Measurements from ENCODE around the gene CST9.

Gene CST9

GRCh38 chr20:23607497-23608245 lies 2.0 kb upstream of the CST9 start:
- H3K4me3 ChIP-seq (ENCODE audit: low read depth in 1 of 5, low read length in 5 of 5) = no peak overlapping the region
- peaks cover 0 to 10% (median 8%) of the 10 kb centered on the region in 5 donors for H3K4me1 ChIP-seq (ENCODE audit: control insufficient read depth in 5 of 5, insufficient read depth in 5 of 5, low read length in 5 of 5)
- H3K27me3 ChIP-seq (ENCODE audit: control insufficient read depth in 5 of 5, insufficient read depth in 4 of 5, low read length in 5 of 5) = peaks cover 0 to 5% (median 0%) of the 10 kb centered on the region in 5 donors
- H3K9me3 ChIP-seq (ENCODE audit: control insufficient read depth in 5 of 5, low read length in 5 of 5) = no peaks in the 10 kb centered on the region
- H3K9ac ChIP-seq (ENCODE audit: low read length in 5 of 5) = no peak overlapping the region
- H3K36me3 ChIP-seq (ENCODE audit: control insufficient read depth in 5 of 5, insufficient read depth in 5 of 5, low read length in 5 of 5) = no peaks in the 10 kb centered on the region
- H3K27ac ChIP-seq (ENCODE audit: low read depth, low read length) = no peak overlapping the region

- peaks cover 0 to 5% (median 0%) of the 10 kb centered on the region in 5 donors for H3K27me3 ChIP-seq (ENCODE audit: control insufficient read depth in 5 of 5, insufficient read depth in 4 of 5, low read length in 5 of 5)
- H3K4me1 ChIP-seq (ENCODE audit: control insufficient read depth in 5 of 5, insufficient read depth in 5 of 5, low read length in 5 of 5) = peaks cover 0 to 8% (median 4%) of the 10 kb centered on the region in 5 donors
- H3K4me3 ChIP-seq (ENCODE audit: low read depth in 1 of 5, low read length in 5 of 5) = no peak overlapping the region
- no peaks in the 10 kb centered on the region for H3K9me3 ChIP-seq (ENCODE audit: control insufficient read depth in 5 of 5, low read length in 5 of 5)
- no peak overlapping the region for H3K9ac ChIP-seq (ENCODE audit: low read length in 5 of 5)
- H3K27ac ChIP-seq (ENCODE audit: low read depth, low read length) = no peak overlapping the region
- H3K36me3 ChIP-seq (ENCODE audit: control insufficient read depth in 5 of 5, insufficient read depth in 5 of 5, low read length in 5 of 5) = no peaks in the 10 kb centered on the region
Observed at GRCh38 chr20:23606652-23607049, 934 bp upstream of the CST9 start.

GRCh38 chr20:23604306-23604705 lies 1.4 kb downstream of the CST9 start:
- Histone ChIP-seq H3K27me3 (ENCODE audit: control insufficient read depth in 5 of 5, insufficient read depth in 4 of 5, low read length in 5 of 5) (peaks cover 0 to 5% (median 0%) of the 10 kb centered on the region in 5 donors), H3K4me1 (ENCODE audit: control insufficient read depth in 5 of 5, insufficient read depth in 5 of 5, low read length in 5 of 5) (peaks cover 0 to 8% (median 4%) of the 10 kb centered on the region in 5 donors)

GRCh38 chr20:23603321-23603720 lies 2.4 kb downstream of the CST9 start:
- Histone ChIP-seq H3K27me3 (ENCODE audit: control insufficient read depth in 5 of 5, insufficient read depth in 4 of 5, low read length in 5 of 5) (peaks cover 0 to 5% (median 0%) of the 10 kb centered on the region in 5 donors), H3K36me3 (ENCODE audit: control insufficient read depth in 5 of 5, insufficient read depth in 5 of 5, low read length in 5 of 5) (no peaks in the 10 kb centered on the region), H3K4me1 (ENCODE audit: control insufficient read depth in 5 of 5, insufficient read depth in 5 of 5, low read length in 5 of 5) (peaks cover 0 to 8% (median 4%) of the 10 kb centered on the region in 5 donors), H3K9ac (ENCODE audit: low read length in 5 of 5) (no peak overlapping the region), H3K27ac (ENCODE audit: low read depth, low read length) (no peak overlapping the region), H3K9me3 (ENCODE audit: control insufficient read depth in 5 of 5, low read length in 5 of 5) (no peaks in the 10 kb centered on the region), H3K4me3 (ENCODE audit: low read depth in 1 of 5, low read length in 5 of 5) (no peak overlapping the region)

More at GRCh38 chr20:23604306-23604705, 1.4 kb downstream of the CST9 start:
- no peak overlapping the region for H3K27ac ChIP-seq (ENCODE audit: low read depth, low read length)
- no peak overlapping the region for H3K4me3 ChIP-seq (ENCODE audit: low read depth in 1 of 5, low read length in 5 of 5)
- H3K9ac ChIP-seq (ENCODE audit: low read length in 5 of 5) = no peak overlapping the region
- H3K9me3 ChIP-seq (ENCODE audit: control insufficient read depth in 5 of 5, low read length in 5 of 5) = no peaks in the 10 kb centered on the region
- no peaks in the 10 kb centered on the region for H3K36me3 ChIP-seq (ENCODE audit: control insufficient read depth in 5 of 5, insufficient read depth in 5 of 5, low read length in 5 of 5)

GRCh38 chr20:23602699-23603098 lies 3.0 kb downstream of the CST9 start:
- H3K4me3 ChIP-seq (ENCODE audit: low read depth in 1 of 5, low read length in 5 of 5) = no peak overlapping the region
- no peaks in the 10 kb centered on the region for H3K36me3 ChIP-seq (ENCODE audit: control insufficient read depth in 5 of 5, insufficient read depth in 5 of 5, low read length in 5 of 5)
- no peak overlapping the region for H3K9ac ChIP-seq (ENCODE audit: low read length in 5 of 5)
- H3K4me1 ChIP-seq (ENCODE audit: control insufficient read depth in 5 of 5, insufficient read depth in 5 of 5, low read length in 5 of 5) = peaks cover 0 to 8% (median 4%) of the 10 kb centered on the region in 5 donors
- no peaks in the 10 kb centered on the region for H3K9me3 ChIP-seq (ENCODE audit: control insufficient read depth in 5 of 5, low read length in 5 of 5)
- peaks cover 0 to 5% (median 0%) of the 10 kb centered on the region in 5 donors for H3K27me3 ChIP-seq (ENCODE audit: control insufficient read depth in 5 of 5, insufficient read depth in 4 of 5, low read length in 5 of 5)
- no peak overlapping the region for H3K27ac ChIP-seq (ENCODE audit: low read depth, low read length)

GRCh38 chr20:23602241-23602640 lies 3.5 kb downstream of the CST9 start:
- Histone ChIP-seq H3K4me3 (ENCODE audit: low read depth in 1 of 5, low read length in 5 of 5) (no peak overlapping the region), H3K9me3 (ENCODE audit: control insufficient read depth in 5 of 5, low read length in 5 of 5) (no peaks in the 10 kb centered on the region), H3K4me1 (ENCODE audit: control insufficient read depth in 5 of 5, insufficient read depth in 5 of 5, low read length in 5 of 5) (peaks cover 0 to 8% (median 4%) of the 10 kb centered on the region in 5 donors), H3K27me3 (ENCODE audit: control insufficient read depth in 5 of 5, insufficient read depth in 4 of 5, low read length in 5 of 5) (peaks cover 0 to 5% (median 0%) of the 10 kb centered on the region in 5 donors), H3K27ac (ENCODE audit: low read depth, low read length) (no peak overlapping the region), H3K36me3 (ENCODE audit: control insufficient read depth in 5 of 5, insufficient read depth in 5 of 5, low read length in 5 of 5) (no peaks in the 10 kb centered on the region), H3K9ac (ENCODE audit: low read length in 5 of 5) (no peak overlapping the region)

- Histone ChIP-seq H3K9ac (ENCODE audit: low read length in 5 of 5) (no peak overlapping the region), H3K9me3 (ENCODE audit: control insufficient read depth in 5 of 5, low read length in 5 of 5) (no peaks in the 10 kb centered on the region), H3K27me3 (ENCODE audit: control insufficient read depth in 5 of 5, insufficient read depth in 4 of 5, low read length in 5 of 5) (peaks cover 0 to 5% (median 0%) of the 10 kb centered on the region in 5 donors), H3K4me1 (ENCODE audit: control insufficient read depth in 5 of 5, insufficient read depth in 5 of 5, low read length in 5 of 5) (peaks cover 0 to 4% (median 3%) of the 10 kb centered on the region in 5 donors), H3K4me3 (ENCODE audit: low read depth in 1 of 5, low read length in 5 of 5) (no peak overlapping the region), H3K27ac (ENCODE audit: low read depth, low read length) (no peak overlapping the region), H3K36me3 (ENCODE audit: control insufficient read depth in 5 of 5, insufficient read depth in 5 of 5, low read length in 5 of 5) (no peaks in the 10 kb centered on the region)
Observed at GRCh38 chr20:23601715-23602114, 4.0 kb downstream of the CST9 start.

GRCh38 chr20:23598481-23598880 lies 7.2 kb downstream of the CST9 start:
- Histone ChIP-seq H3K36me3 (ENCODE audit: control insufficient read depth in 5 of 5, insufficient read depth in 5 of 5, low read length in 5 of 5) (no peaks in the 10 kb centered on the region), H3K27ac (ENCODE audit: low read depth, low read length) (no peak overlapping the region), H3K4me1 (ENCODE audit: control insufficient read depth in 5 of 5, insufficient read depth in 5 of 5, low read length in 5 of 5) (no peaks in the 10 kb centered on the region), H3K4me3 (ENCODE audit: low read depth in 1 of 5, low read length in 5 of 5) (no peak overlapping the region), H3K9ac (ENCODE audit: low read length in 5 of 5) (no peak overlapping the region), H3K9me3 (ENCODE audit: control insufficient read depth in 5 of 5, low read length in 5 of 5) (no peaks in the 10 kb centered on the region), H3K27me3 (ENCODE audit: control insufficient read depth in 5 of 5, insufficient read depth in 4 of 5, low read length in 5 of 5) (peaks cover 0 to 3% (median 0%) of the 10 kb centered on the region in 5 donors)

- no peaks in the 10 kb centered on the region for H3K9me3 ChIP-seq (ENCODE audit: control insufficient read depth in 5 of 5, low read length in 5 of 5)
- H3K36me3 ChIP-seq (ENCODE audit: control insufficient read depth in 5 of 5, insufficient read depth in 5 of 5, low read length in 5 of 5) = no peaks in the 10 kb centered on the region
- H3K4me3 ChIP-seq (ENCODE audit: low read depth in 1 of 5, low read length in 5 of 5) = no peak overlapping the region
- no peaks in the 10 kb centered on the region for H3K4me1 ChIP-seq (ENCODE audit: control insufficient read depth in 5 of 5, insufficient read depth in 5 of 5, low read length in 5 of 5)
- no peak overlapping the region for H3K9ac ChIP-seq (ENCODE audit: low read length in 5 of 5)
- H3K27ac ChIP-seq (ENCODE audit: low read depth, low read length) = no peak overlapping the region
- H3K27me3 ChIP-seq (ENCODE audit: control insufficient read depth in 5 of 5, insufficient read depth in 4 of 5, low read length in 5 of 5) = no peaks in the 10 kb centered on the region
Observed at GRCh38 chr20:23596579-23597250, 9.0 kb downstream of the CST9 start.

GRCh38 chr20:23595941-23596340 lies 9.8 kb downstream of the CST9 start:
- H3K36me3 ChIP-seq (ENCODE audit: control insufficient read depth in 5 of 5, insufficient read depth in 5 of 5, low read length in 5 of 5) = no peaks in the 10 kb centered on the region
- H3K9me3 ChIP-seq (ENCODE audit: control insufficient read depth in 5 of 5, low read length in 5 of 5) = no peaks in the 10 kb centered on the region
- no peak overlapping the region for H3K9ac ChIP-seq (ENCODE audit: low read length in 5 of 5)
- H3K4me1 ChIP-seq (ENCODE audit: control insufficient read depth in 5 of 5, insufficient read depth in 5 of 5, low read length in 5 of 5) = no peaks in the 10 kb centered on the region
- no peak overlapping the region for H3K27ac ChIP-seq (ENCODE audit: low read depth, low read length)
- no peaks in the 10 kb centered on the region for H3K27me3 ChIP-seq (ENCODE audit: control insufficient read depth in 5 of 5, insufficient read depth in 4 of 5, low read length in 5 of 5)
- no peak overlapping the region for H3K4me3 ChIP-seq (ENCODE audit: low read depth in 1 of 5, low read length in 5 of 5)

Measured in subcutaneous abdominal adipose tissue (tissue), 5 donors.